Superior temporal gyrus (tissue), 1 donor: ENCODE results near the gene TMEM151B.

Experiments
- DNase-seq: peaks from one replicate; pipeline ENCODE4 v3.0.0-alpha.2; 2016; ENCODE audit errors: extremely low spot score

TMEM151B gene

GRCh38 chr6:44278774-44279697 is 8.8 kb downstream of the TMEM151B start:
- DNase-seq: peak; percentile 39

GRCh38 chr6:44284121-44284520 is 13.9 kb downstream of the TMEM151B start:
- peak; percentile 42 for DNase-seq

GRCh38 chr6:44284867-44285266 is 14.6 kb downstream of the TMEM151B start:
- no peak for DNase-seq

GRCh38 chr6:44285552-44286284 is 15.5 kb downstream of the TMEM151B start:
- DNase-seq: no peak

- DNase-seq: no peak
Measured at GRCh38 chr6:44286285-44286565, 16.0 kb downstream of the TMEM151B start.

- DNase-seq: no peak
Measured at GRCh38 chr6:44286747-44287146, 16.5 kb downstream of the TMEM151B start.

- DNase-seq: peak; percentile 69
Measured at GRCh38 chr6:44289726-44290260, 19.5 kb downstream of the TMEM151B start.

- DNase-seq: no peak
Measured at GRCh38 chr6:44291841-44292240, 21.6 kb downstream of the TMEM151B start.

- DNase-seq: no peak
Measured at GRCh38 chr6:44292661-44293365, 22.6 kb downstream of the TMEM151B start.

- no peak for DNase-seq
Measured at GRCh38 chr6:44294832-44295791, 24.9 kb downstream of the TMEM151B start.

GRCh38 chr6:44297063-44298038 is 27.1 kb downstream of the TMEM151B start:
- no peak for DNase-seq

- no peak for DNase-seq
Measured at GRCh38 chr6:44298055-44298803, 28.0 kb downstream of the TMEM151B start.

- no peak for DNase-seq
Measured at GRCh38 chr6:44298864-44299263, 28.6 kb downstream of the TMEM151B start.

- no peak for DNase-seq
Measured at GRCh38 chr6:44300292-44300823, 30.1 kb downstream of the TMEM151B start.

- no peak for DNase-seq
Measured at GRCh38 chr6:44301106-44301505, 30.9 kb downstream of the TMEM151B start.

- no peak for DNase-seq
Measured at GRCh38 chr6:44301782-44302564, 31.7 kb downstream of the TMEM151B start.

- DNase-seq: no peak
Measured at GRCh38 chr6:44302856-44303255, 32.6 kb downstream of the TMEM151B start.

GRCh38 chr6:44303842-44304241 is 33.6 kb downstream of the TMEM151B start:
- DNase-seq: no peak
